Activated T-cell treated with anti-CD3 and anti-CD28 coated beads, Interleukin-2, amount 50 U/mL, for 24 hours (primary cell): Measurements from ENCODE around the gene SPEG.
A peak's percentile ranks its signal among the peaks of the same experiment; 100 is the strongest.

ENCODE experiments used
- DNase-seq: peaks from one replicate; pipeline ENCODE4 v3.0.0-alpha.2; 2020
- H3K27ac Mint-ChIP-seq: 2 replicates; pipeline ENCODE4 v1.8.0; 2020; ENCODE audit warnings: mild to moderate bottlenecking, mixed read lengths
- H3K27me3 Mint-ChIP-seq: 2 replicates; pipeline ENCODE4 v1.8.0; 2020; ENCODE audit warnings: mixed read lengths
- H3K36me3 Mint-ChIP-seq: 2 replicates; pipeline ENCODE4 v1.8.0; 2020; ENCODE audit warnings: low read depth, mixed read lengths
- H3K4me1 Mint-ChIP-seq: 2 replicates; pipeline ENCODE4 v1.8.0; 2020; ENCODE audit warnings: low read depth, mixed read lengths
- H3K4me3 Mint-ChIP-seq: 2 replicates; pipeline ENCODE4 v1.8.0; 2020; ENCODE audit warnings: mild to moderate bottlenecking, moderate library complexity, mixed read lengths
- H3K9me3 Mint-ChIP-seq: 2 replicates; pipeline ENCODE4 v1.8.0; 2020; ENCODE audit warnings: mixed read lengths

The SPEG gene

GRCh38 chr2:219449609-219450008 lies 15.0 kb downstream of the SPEG start:
- Mint-ChIP-seq H3K27me3 (peaks cover 18% of the 10 kb centered on the region), H3K27ac (no peak overlapping the region), H3K4me3 (no peak overlapping the region), H3K4me1 (peaks cover 7% of the 10 kb centered on the region), H3K36me3 (no peaks in the 10 kb centered on the region), H3K9me3 (no peaks in the 10 kb centered on the region)
- no peak for DNase-seq

- DNase-seq: no peak
- H3K27me3 Mint-ChIP-seq: peaks cover 14% of the 10 kb centered on the region
- no peaks in the 10 kb centered on the region for H3K9me3 Mint-ChIP-seq
- no peaks in the 10 kb centered on the region for H3K36me3 Mint-ChIP-seq
- peaks cover 7% of the 10 kb centered on the region for H3K4me1 Mint-ChIP-seq
- H3K4me3 Mint-ChIP-seq: no peak overlapping the region
- H3K27ac Mint-ChIP-seq: no peak overlapping the region
These were observed 17.2 kb downstream of the SPEG start for GRCh38 chr2:219451661-219452360.

GRCh38 chr2:219452361-219453317 lies 18.0 kb downstream of the SPEG start:
- Mint-ChIP-seq H3K27ac (no peak overlapping the region), H3K4me3 (no peak overlapping the region)

GRCh38 chr2:219453671-219454590 lies 19.3 kb downstream of the SPEG start:
- Mint-ChIP-seq H3K27me3 (peaks cover 10% of the 10 kb centered on the region), H3K9me3 (no peaks in the 10 kb centered on the region), H3K27ac (no peak overlapping the region), H3K4me1 (peaks cover 16% of the 10 kb centered on the region), H3K36me3 (no peaks in the 10 kb centered on the region), H3K4me3 (no peak overlapping the region)
- DNase-seq: no peak

More at GRCh38 chr2:219452361-219453317, 18.0 kb downstream of the SPEG start:
- Mint-ChIP-seq H3K4me1 (peaks cover 8% of the 10 kb centered on the region), H3K27me3 (peaks cover 12% of the 10 kb centered on the region), H3K9me3 (no peaks in the 10 kb centered on the region), H3K36me3 (no peaks in the 10 kb centered on the region)
- DNase-seq: no peak

- Mint-ChIP-seq H3K27me3 (no peaks in the 10 kb centered on the region), H3K27ac (no peak overlapping the region), H3K36me3 (no peaks in the 10 kb centered on the region), H3K4me1 (peaks cover 13% of the 10 kb centered on the region), H3K9me3 (no peaks in the 10 kb centered on the region), H3K4me3 (no peak overlapping the region)
- no peak for DNase-seq
These were observed 20.9 kb downstream of the SPEG start for GRCh38 chr2:219455581-219455980.

GRCh38 chr2:219457784-219458369 lies 23.2 kb downstream of the SPEG start:
- Mint-ChIP-seq H3K36me3 (no peaks in the 10 kb centered on the region), H3K4me1 (peaks cover 9% of the 10 kb centered on the region)

GRCh38 chr2:219458996-219459395 lies 24.4 kb downstream of the SPEG start:
- Mint-ChIP-seq H3K4me3 (no peak overlapping the region), H3K27me3 (no peaks in the 10 kb centered on the region), H3K9me3 (no peaks in the 10 kb centered on the region), H3K27ac (no peak overlapping the region), H3K36me3 (no peaks in the 10 kb centered on the region), H3K4me1 (peaks cover 9% of the 10 kb centered on the region)
- DNase-seq: no peak

More at GRCh38 chr2:219457784-219458369, 23.2 kb downstream of the SPEG start:
- no peak overlapping the region for H3K27ac Mint-ChIP-seq
- H3K4me3 Mint-ChIP-seq: no peak overlapping the region
- no peak for DNase-seq
- no peaks in the 10 kb centered on the region for H3K27me3 Mint-ChIP-seq
- H3K9me3 Mint-ChIP-seq: no peaks in the 10 kb centered on the region

- Mint-ChIP-seq H3K27ac (no peak overlapping the region), H3K36me3 (no peaks in the 10 kb centered on the region), H3K4me3 (no peak overlapping the region), H3K4me1 (peaks cover 9% of the 10 kb centered on the region), H3K9me3 (no peaks in the 10 kb centered on the region), H3K27me3 (no peaks in the 10 kb centered on the region)
- DNase-seq: peak; percentile 64
These were observed 25.0 kb downstream of the SPEG start for GRCh38 chr2:219459460-219460311.

- Mint-ChIP-seq H3K4me1 (peaks cover 9% of the 10 kb centered on the region), H3K4me3 (no peak overlapping the region), H3K27me3 (no peaks in the 10 kb centered on the region), H3K9me3 (no peaks in the 10 kb centered on the region), H3K27ac (no peak overlapping the region), H3K36me3 (no peaks in the 10 kb centered on the region)
- no peak for DNase-seq
These were observed 25.8 kb downstream of the SPEG start for GRCh38 chr2:219460424-219460926.

GRCh38 chr2:219461047-219461514 lies 26.4 kb downstream of the SPEG start:
- H3K9me3 Mint-ChIP-seq: no peaks in the 10 kb centered on the region
- no peaks in the 10 kb centered on the region for H3K36me3 Mint-ChIP-seq
- H3K27ac Mint-ChIP-seq: no peak overlapping the region
- H3K4me1 Mint-ChIP-seq: peaks cover 9% of the 10 kb centered on the region
- DNase-seq: no peak
- H3K27me3 Mint-ChIP-seq: no peaks in the 10 kb centered on the region
- H3K4me3 Mint-ChIP-seq: no peak overlapping the region

GRCh38 chr2:219461669-219462068 lies 27.0 kb downstream of the SPEG start:
- no peaks in the 10 kb centered on the region for H3K36me3 Mint-ChIP-seq
- no peak overlapping the region for H3K4me3 Mint-ChIP-seq
- H3K27ac Mint-ChIP-seq: no peak overlapping the region
- no peaks in the 10 kb centered on the region for H3K27me3 Mint-ChIP-seq
- no peaks in the 10 kb centered on the region for H3K9me3 Mint-ChIP-seq
- no peak for DNase-seq
- peaks cover 9% of the 10 kb centered on the region for H3K4me1 Mint-ChIP-seq

- H3K36me3 Mint-ChIP-seq: no peaks in the 10 kb centered on the region
- no peak for DNase-seq
These were observed 27.7 kb downstream of the SPEG start for GRCh38 chr2:219462349-219462748.

More at GRCh38 chr2:219462349-219462748, 27.7 kb downstream of the SPEG start:
- Mint-ChIP-seq H3K27me3 (no peaks in the 10 kb centered on the region), H3K4me1 (peaks cover 9% of the 10 kb centered on the region), H3K9me3 (no peaks in the 10 kb centered on the region), H3K4me3 (no peak overlapping the region), H3K27ac (no peak overlapping the region)
